ENCODE measurements around the gene VRK2.
"Not testable (repeated sequence)": the region's sequence is repeated elsewhere in the genome, so short reads cannot be mapped to it uniquely, and the experiment has no call there.

Gene VRK2

DNA sequence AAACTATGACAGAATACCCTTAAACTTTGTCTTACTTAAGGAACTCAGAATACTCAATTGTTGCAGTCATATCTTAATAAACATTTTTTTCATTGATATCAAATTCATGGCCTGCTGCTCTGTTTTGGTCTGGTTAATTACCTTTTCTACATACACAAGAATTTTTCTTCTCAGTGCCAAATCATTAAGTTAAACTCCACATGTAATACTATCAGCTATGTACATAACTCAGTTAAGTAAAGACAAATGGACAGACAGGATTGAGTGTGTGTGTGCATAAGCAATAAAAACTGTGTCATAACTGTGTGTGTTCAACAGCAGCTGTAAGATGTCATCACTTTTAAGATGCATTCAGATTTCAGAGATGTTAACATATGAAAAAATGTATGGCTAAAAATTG lies 34.4 kb downstream of the VRK2 start:
- Histone ChIP-seq H3K9ac (ENCODE audit: low read depth, low read length) (no peak overlapping the region), H3K9me3 (ENCODE audit: insufficient read depth, low read depth, low read length) (no peaks in the 10 kb centered on the region), H3K27me3 (ENCODE audit: insufficient read depth, low read length) (no peaks in the 10 kb centered on the region), H3K27ac (ENCODE audit: low read depth, low read length) (no peak overlapping the region), H3K4me3 (ENCODE audit: low read length) (no peak overlapping the region), H3K4me1 (ENCODE audit: insufficient read depth, low read length) (no peaks in the 10 kb centered on the region), H3K36me3 (ENCODE audit: insufficient read depth, low read length) (no peaks in the 10 kb centered on the region)

- Histone ChIP-seq H3K4me3 (ENCODE audit: low read length) (no peak overlapping the region), H3K27me3 (ENCODE audit: insufficient read depth, low read length) (no peaks in the 10 kb centered on the region), H3K9ac (ENCODE audit: low read depth, low read length) (no peak overlapping the region), H3K4me1 (ENCODE audit: insufficient read depth, low read length) (no peaks in the 10 kb centered on the region), H3K36me3 (ENCODE audit: insufficient read depth, low read length) (peaks cover 36% of the 10 kb centered on the region), H3K9me3 (ENCODE audit: insufficient read depth, low read depth, low read length) (no peaks in the 10 kb centered on the region), H3K27ac (ENCODE audit: low read depth, low read length) (no peak overlapping the region)
- WGBS: 100% methylated on average over 2 of the region's 2 CpGs
Observed at GRCh38 chr2:58089081-58089480, 42.5 kb downstream of the VRK2 start.

GRCh38 chr2:58092772-58093171 lies 46.2 kb downstream of the VRK2 start:
- not testable (repeated sequence) for H3K9me3 ChIP-seq (ENCODE audit: insufficient read depth, low read depth, low read length); H3K9ac ChIP-seq (ENCODE audit: low read depth, low read length); H3K4me3 ChIP-seq (ENCODE audit: low read length); H3K4me1 ChIP-seq (ENCODE audit: insufficient read depth, low read length); H3K27ac ChIP-seq (ENCODE audit: low read depth, low read length); H3K27me3 ChIP-seq (ENCODE audit: insufficient read depth, low read length)
- 100% methylated on average over 2 of the region's 4 CpGs for WGBS
- H3K36me3 ChIP-seq (ENCODE audit: insufficient read depth, low read length): peaks cover 37% of the 10 kb centered on the region

GRCh38 chr2:58097025-58097424 lies 50.4 kb downstream of the VRK2 start:
- WGBS: no CpG with 5 or more reads among the region's 1 CpG
- H3K9ac ChIP-seq (ENCODE audit: low read depth, low read length): no peak overlapping the region
- peaks cover 7% of the 10 kb centered on the region for H3K36me3 ChIP-seq (ENCODE audit: insufficient read depth, low read length)

DNA sequence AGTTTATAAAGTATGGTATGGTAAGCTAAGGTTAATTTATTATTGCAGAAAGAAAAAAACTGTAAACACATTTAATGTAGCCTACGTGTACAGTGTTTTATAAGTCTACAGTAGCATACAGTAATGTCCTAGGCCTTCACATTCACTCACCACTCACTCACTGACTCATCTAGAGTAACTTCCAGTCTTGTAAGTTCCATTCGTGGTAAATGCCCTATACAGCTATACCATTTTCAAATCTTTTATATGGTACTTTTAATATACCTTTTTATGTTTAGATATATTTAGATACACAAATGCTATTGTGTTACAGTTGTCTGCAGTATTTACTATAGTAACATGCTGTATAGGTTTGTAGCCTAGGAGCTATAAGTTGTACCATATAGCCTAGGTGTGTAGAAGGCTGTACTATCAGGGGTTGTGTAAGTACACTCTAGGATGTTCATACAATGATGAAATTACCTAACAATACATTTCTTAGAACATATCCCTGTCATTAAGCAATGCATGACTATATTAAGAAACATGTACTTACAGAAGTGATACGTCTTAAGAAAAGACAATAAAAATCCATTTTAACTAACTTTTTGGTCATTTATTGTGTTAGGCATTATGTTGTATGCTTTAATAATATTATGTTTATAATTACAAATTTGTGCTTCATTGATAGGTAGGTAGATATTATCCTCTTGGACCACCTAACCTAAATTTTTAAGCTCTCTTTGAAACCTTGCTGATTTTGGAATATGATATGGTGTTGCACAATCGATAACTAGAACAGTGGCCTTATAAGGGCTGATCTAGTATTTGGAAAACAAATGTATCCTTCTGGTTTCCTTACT lies 51.9 kb downstream of the VRK2 start:
- H3K4me3 ChIP-seq (ENCODE audit: low read length): no peak overlapping the region
- H3K4me1 ChIP-seq (ENCODE audit: insufficient read depth, low read length): no peaks in the 10 kb centered on the region
- no peak overlapping the region for H3K27ac ChIP-seq (ENCODE audit: low read depth, low read length)
- peaks cover 2% of the 10 kb centered on the region; the same call in 1 of the 2 replicates for H3K36me3 ChIP-seq (ENCODE audit: insufficient read depth, low read length)
- no peaks in the 10 kb centered on the region for H3K27me3 ChIP-seq (ENCODE audit: insufficient read depth, low read length)
- H3K9ac ChIP-seq (ENCODE audit: low read depth, low read length): no peak overlapping the region
- H3K9me3 ChIP-seq (ENCODE audit: insufficient read depth, low read depth, low read length): no peaks in the 10 kb centered on the region
- 92% methylated on average over 3 of the region's 4 CpGs for WGBS

More at GRCh38 chr2:58097025-58097424, 50.4 kb downstream of the VRK2 start:
- Histone ChIP-seq H3K27me3 (ENCODE audit: insufficient read depth, low read length) (no peaks in the 10 kb centered on the region), H3K9me3 (ENCODE audit: insufficient read depth, low read depth, low read length) (no peaks in the 10 kb centered on the region), H3K4me3 (ENCODE audit: low read length) (no peak overlapping the region), H3K4me1 (ENCODE audit: insufficient read depth, low read length) (no peaks in the 10 kb centered on the region), H3K27ac (ENCODE audit: low read depth, low read length) (no peak overlapping the region)

- 92% methylated on average over 4 of the region's 4 CpGs for WGBS
Observed at GRCh38 chr2:58099096-58099769, 52.6 kb downstream of the VRK2 start.

DNA sequence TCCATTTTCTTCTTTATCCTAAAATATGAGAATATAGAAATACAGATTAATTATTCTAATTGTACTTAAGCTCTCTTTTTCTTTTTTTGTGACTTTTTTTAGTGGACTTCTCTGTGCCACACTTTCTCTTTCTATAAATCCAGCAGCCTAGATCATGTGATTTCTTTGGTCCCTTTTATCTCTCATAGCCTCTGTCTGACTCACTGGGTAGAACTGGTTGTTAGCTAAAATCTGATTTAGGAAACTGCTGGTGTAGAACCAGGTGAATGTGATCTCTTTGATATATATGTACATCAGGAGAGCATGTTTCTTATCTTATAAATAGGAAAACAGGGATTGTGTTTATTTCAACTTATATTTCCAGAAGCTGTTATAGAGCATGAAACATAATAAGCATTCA lies 54.9 kb downstream of the VRK2 start:
- H3K27ac ChIP-seq (ENCODE audit: low read depth, low read length): no peak overlapping the region
- no peak overlapping the region for H3K4me3 ChIP-seq (ENCODE audit: low read length)
- H3K4me1 ChIP-seq (ENCODE audit: insufficient read depth, low read length): no peaks in the 10 kb centered on the region
- no peak overlapping the region for H3K9ac ChIP-seq (ENCODE audit: low read depth, low read length)
- no peaks in the 10 kb centered on the region for H3K27me3 ChIP-seq (ENCODE audit: insufficient read depth, low read length)
- no peaks in the 10 kb centered on the region for H3K36me3 ChIP-seq (ENCODE audit: insufficient read depth, low read length)
- H3K9me3 ChIP-seq (ENCODE audit: insufficient read depth, low read depth, low read length): no peaks in the 10 kb centered on the region

More at GRCh38 chr2:58099096-58099769, 52.6 kb downstream of the VRK2 start:
- H3K27me3 ChIP-seq (ENCODE audit: insufficient read depth, low read length): no peaks in the 10 kb centered on the region
- no peak overlapping the region for H3K9ac ChIP-seq (ENCODE audit: low read depth, low read length)
- H3K9me3 ChIP-seq (ENCODE audit: insufficient read depth, low read depth, low read length): no peaks in the 10 kb centered on the region
- H3K4me3 ChIP-seq (ENCODE audit: low read length): no peak overlapping the region
- H3K27ac ChIP-seq (ENCODE audit: low read depth, low read length): no peak overlapping the region
- peaks cover 2% of the 10 kb centered on the region; the same call in 1 of the 2 replicates for H3K36me3 ChIP-seq (ENCODE audit: insufficient read depth, low read length)
- H3K4me1 ChIP-seq (ENCODE audit: insufficient read depth, low read length): no peaks in the 10 kb centered on the region

DNA sequence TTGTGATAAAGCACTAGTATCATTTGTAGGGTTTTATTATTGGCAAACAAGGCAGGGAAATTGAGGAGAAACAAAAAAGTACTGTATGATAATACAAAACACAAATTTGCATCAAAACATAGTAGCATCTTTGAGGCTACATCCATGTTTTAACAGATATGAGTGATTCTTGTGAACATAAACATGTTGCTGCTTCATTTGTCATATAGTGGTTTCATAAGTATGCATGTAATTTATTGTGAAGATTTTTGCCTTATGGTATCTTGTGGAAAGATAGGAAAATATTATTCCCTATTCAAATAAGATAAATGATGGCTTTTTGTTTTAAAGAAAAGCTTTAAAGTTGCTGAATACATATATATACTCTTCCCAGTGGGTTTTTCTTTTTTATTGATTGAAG lies 60.3 kb downstream of the VRK2 start:
- H3K9ac ChIP-seq (ENCODE audit: low read depth, low read length): no peak overlapping the region
- no peaks in the 10 kb centered on the region for H3K36me3 ChIP-seq (ENCODE audit: insufficient read depth, low read length)
- H3K4me3 ChIP-seq (ENCODE audit: low read length): no peak overlapping the region

GRCh38 chr2:58107803-58108710 lies 61.5 kb downstream of the VRK2 start:
- no peak overlapping the region for H3K27ac ChIP-seq (ENCODE audit: low read depth, low read length)
- H3K4me3 ChIP-seq (ENCODE audit: low read length): no peak overlapping the region
- no peaks in the 10 kb centered on the region for H3K9me3 ChIP-seq (ENCODE audit: insufficient read depth, low read depth, low read length)
- no peak overlapping the region for H3K9ac ChIP-seq (ENCODE audit: low read depth, low read length)
- no peaks in the 10 kb centered on the region for H3K36me3 ChIP-seq (ENCODE audit: insufficient read depth, low read length)
- 93% methylated on average over 9 of the region's 10 CpGs for WGBS
- H3K4me1 ChIP-seq (ENCODE audit: insufficient read depth, low read length): no peaks in the 10 kb centered on the region; the same call in 1 of the 2 replicates
- no peaks in the 10 kb centered on the region for H3K27me3 ChIP-seq (ENCODE audit: insufficient read depth, low read length)

More for the DNA sequence above, 60.3 kb downstream of the VRK2 start:
- no peaks in the 10 kb centered on the region for H3K27me3 ChIP-seq (ENCODE audit: insufficient read depth, low read length)
- no peaks in the 10 kb centered on the region; the same call in 1 of the 2 replicates for H3K4me1 ChIP-seq (ENCODE audit: insufficient read depth, low read length)
- no peaks in the 10 kb centered on the region for H3K9me3 ChIP-seq (ENCODE audit: insufficient read depth, low read depth, low read length)
- no peak overlapping the region for H3K27ac ChIP-seq (ENCODE audit: low read depth, low read length)

DNA sequence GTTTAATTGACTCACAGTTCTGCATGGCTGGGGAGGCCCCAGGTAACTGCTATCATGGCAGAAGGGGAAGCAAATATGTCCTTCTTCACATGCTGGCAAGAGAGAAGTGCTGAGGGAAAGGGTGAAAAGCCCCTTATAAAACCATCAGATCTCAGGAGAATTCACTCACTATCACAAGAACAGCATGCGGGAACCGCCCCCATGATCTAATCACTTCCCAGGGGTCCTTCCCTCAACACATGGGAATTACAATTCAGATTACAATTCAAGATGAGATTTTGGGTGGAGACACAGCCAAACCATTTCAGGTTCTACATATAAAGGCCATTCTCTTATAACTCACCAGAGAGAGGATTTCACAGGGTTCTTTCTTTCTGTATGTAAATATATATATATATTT lies 62.9 kb downstream of the VRK2 start:
- no peaks in the 10 kb centered on the region for H3K9me3 ChIP-seq (ENCODE audit: insufficient read depth, low read depth, low read length)
- H3K9ac ChIP-seq (ENCODE audit: low read depth, low read length): no peak overlapping the region
- H3K4me3 ChIP-seq (ENCODE audit: low read length): no peak overlapping the region
- 78% methylated on average over 2 of the region's 2 CpGs for WGBS
- no peak overlapping the region for H3K27ac ChIP-seq (ENCODE audit: low read depth, low read length)
- no peaks in the 10 kb centered on the region for H3K36me3 ChIP-seq (ENCODE audit: insufficient read depth, low read length)
- H3K27me3 ChIP-seq (ENCODE audit: insufficient read depth, low read length): no peaks in the 10 kb centered on the region
- no peaks in the 10 kb centered on the region; the same call in 1 of the 2 replicates for H3K4me1 ChIP-seq (ENCODE audit: insufficient read depth, low read length)

- Histone ChIP-seq H3K4me1 (ENCODE audit: insufficient read depth, low read length) (no peaks in the 10 kb centered on the region; the same call in 1 of the 2 replicates), H3K9me3 (ENCODE audit: insufficient read depth, low read depth, low read length) (no peaks in the 10 kb centered on the region), H3K9ac (ENCODE audit: low read depth, low read length) (no peak overlapping the region), H3K4me3 (ENCODE audit: low read length) (no peak overlapping the region), H3K27ac (ENCODE audit: low read depth, low read length) (no peak overlapping the region), H3K36me3 (ENCODE audit: insufficient read depth, low read length) (no peaks in the 10 kb centered on the region), H3K27me3 (ENCODE audit: insufficient read depth, low read length) (no peaks in the 10 kb centered on the region)
- 94% methylated on average over 6 of the region's 6 CpGs for WGBS
Observed at GRCh38 chr2:58110765-58111164, 64.2 kb downstream of the VRK2 start.

Measured in HUES64 (cell line).